Thyroid gland (tissue), 4 donors: ENCODE data around the gene OXLD1. TPM values are rescaled to one million over a fixed set of nuclear protein-coding genes. Genes with fewer than 3 reads are reported as not detected.

Experiments used
- DNase-seq, 2 donors: peaks; one replicate each; pipeline ENCODE4 v3.0.0-alpha.2; 2019
- H3K27ac ChIP-seq, 3 donors: fragments of 200-600 bp; sonication (generic); 1 replicate in 2 of 3; 2 replicates in 1 of 3; pipeline ENCODE4 v1.5.1; 2016 to 2019; ENCODE audit warnings: mild to moderate bottlenecking in 1 of 3, moderate library complexity in 1 of 3
- H3K27me3 ChIP-seq: fragments of 200-600 bp; sonication (generic); one replicate; pipeline ENCODE4 v1.5.1; 2019
- H3K36me3 ChIP-seq, 2 donors: fragments of 200-600 bp; sonication (generic); one replicate each; pipeline ENCODE4 v1.5.1; 2016 to 2019
- H3K4me1 ChIP-seq, 2 donors: fragments of 200-600 bp; sonication (generic); one replicate each; pipeline ENCODE4 v1.5.1; 2017 to 2019
- H3K4me3 ChIP-seq, 3 donors: fragments of 200-600 bp; sonication (generic); replicated peaks in 1 of 3; 1 replicate in 2 of 3; 2 replicates in 1 of 3; pipeline ENCODE4 v1.5.1; 2016; ENCODE audit warnings: mild to moderate bottlenecking in 1 of 3
- H3K9me3 ChIP-seq: fragments of 200-600 bp; sonication (generic); one replicate; pipeline ENCODE4 v1.5.1; 2017
- CTCF ChIP-seq, 6 experiments: fragments of 200-600 bp in 3 of 6; fragments of 450-650 bp in 3 of 6; sonication (generic) in 3 of 6; IDR thresholded peaks; one replicate each; pipeline ENCODE4 v1.5.1; 2016 to 2019; ENCODE audit warnings: antibody characterized with exemption in 6 of 6, mild to moderate bottlenecking in 2 of 6, inconsistent platforms in 1 of 6, moderate library complexity in 1 of 6
- POLR2A ChIP-seq, 2 donors: fragments of 450-650 bp; IDR thresholded peaks; one replicate each; pipeline ENCODE4 v1.6.1; 2017; ENCODE audit warnings: antibody characterized with exemption in 2 of 2, mild to moderate bottlenecking in 2 of 2, moderate library complexity in 1 of 2
- WGBS, 2 donors: methylation state at CpG; one replicate each; pipeline ENCODE4 v1.1.5; 2017; 5-methylcytosine and 5-hydroxymethylcytosine counted together
- intact Hi-C: fragments of 100-400 bp; cut with DNase I; formaldehyde crosslinking; loops from one replicate; pipeline ENCODE4 v1.15.1; 2023
- total RNA-seq, 4 donors: library from RNA; depleted of rRNA; stranded (reverse); fragments of >200 nt; gene quantifications; one replicate each; pipeline ENCODE4 v1.2.3, GENCODE V29; 2016

The OXLD1 gene
- 10 to 100 TPM; 20.5 to 46.3 (median 34.2) TPM for total RNA-seq

- H3K27ac ChIP-seq: peak within 1 kb of the TSS; percentile 42 to 78 (median 54)
- TF ChIP-seq CTCF (IDR thresholded peaks at IDR 0.05) (no peak), POLR2A (IDR thresholded peaks at IDR 0.05) (peak in 1 of 2 donors; percentile 80)
Observed at GRCh38 chr17:81666342-81667191, at the start of gene OXLD1, which contains the start of gene CCDC137. Gene OXLD1 (minus strand): TSS chr17:81666605. CDS start chr17:81666577, 28 bp downstream. Gene CCDC137 (plus strand): TSS chr17:81666737. CDS start chr17:81666767, 30 bp downstream.

GRCh38 chr17:81715107-81715871, 48.9 kb upstream of the OXLD1 start:
- DNase-seq: no peak
- intact Hi-C loops: no loop called here
- no peaks in the 10 kb centered on the region for H3K27me3 ChIP-seq
- TF ChIP-seq CTCF (IDR thresholded peaks at IDR 0.05): no peak
- TF ChIP-seq POLR2A (IDR thresholded peaks at IDR 0.05): no peak
- no peaks in the 10 kb centered on the region for H3K36me3 ChIP-seq
- peaks cover 23 to 27% of the 10 kb centered on the region in 2 donors for H3K4me1 ChIP-seq
- no peak overlapping the region for H3K27ac ChIP-seq
- H3K4me3 ChIP-seq: no peak overlapping the region
- H3K9me3 ChIP-seq: no peaks in the 10 kb centered on the region
- WGBS, 2 donors: 89 to 95% methylated on average over 10 to 12 of the region's 32 CpGs

More at GRCh38 chr17:81666342-81667191, at the start of gene OXLD1, which contains the start of gene CCDC137:
- Histone ChIP-seq H3K4me3 (peak within 1 kb of the TSS; percentile 55 to 100 (median 99)), H3K9me3 (no peaks in the 10 kb centered on the region), H3K36me3 (peaks cover 2 to 4% of the 10 kb centered on the region in 2 donors), H3K27me3 (no peaks in the 10 kb centered on the region), H3K4me1 (peaks cover 16 to 23% of the 10 kb centered on the region in 2 donors)
- WGBS, 2 donors: 0% methylated on average over 12 to 24 of the region's 96 CpGs
- peak; percentile 95 to 96 for DNase-seq
- intact Hi-C loops: no loop called here

GRCh38 chr17:81714412-81715106, 48.2 kb upstream of the OXLD1 start:
- Histone ChIP-seq H3K9me3 (no peaks in the 10 kb centered on the region), H3K27ac (no peak overlapping the region), H3K27me3 (no peaks in the 10 kb centered on the region), H3K36me3 (no peaks in the 10 kb centered on the region), H3K4me1 (peaks cover 23 to 27% of the 10 kb centered on the region in 2 donors), H3K4me3 (no peak overlapping the region)
- DNase-seq: no peak
- WGBS, 2 donors: 92 to 97% methylated on average over 21 to 39 of the region's 39 CpGs
- intact Hi-C loops: loop anchor here (5.0 kb wide), 1 partner anchor 143 kb away; no protein-coding TSS in a partner anchor
- TF ChIP-seq POLR2A (IDR thresholded peaks at IDR 0.05) (no peak), CTCF (IDR thresholded peaks at IDR 0.05) (no peak)

GRCh38 chr17:81713556-81714411, 47.4 kb upstream of the OXLD1 start:
- H3K4me1 ChIP-seq: peaks cover 23 to 27% of the 10 kb centered on the region in 2 donors
- no peak overlapping the region for H3K27ac ChIP-seq
- no peak overlapping the region for H3K4me3 ChIP-seq
- no peak for TF ChIP-seq CTCF (IDR thresholded peaks at IDR 0.05)
- TF ChIP-seq POLR2A (IDR thresholded peaks at IDR 0.05): no peak
- intact Hi-C loops: loop anchor here (5.0 kb wide), 1 partner anchor 144 kb away; no protein-coding TSS in a partner anchor
- H3K27me3 ChIP-seq: no peaks in the 10 kb centered on the region
- WGBS, 2 donors: 75 to 77% methylated on average over 30 to 35 of the region's 36 CpGs
- H3K9me3 ChIP-seq: no peaks in the 10 kb centered on the region
- no peaks in the 10 kb centered on the region for H3K36me3 ChIP-seq
- peak in 1 of 2 donors; percentile 27 for DNase-seq
